ENCODE results near the gene LNX1.

DNA sequence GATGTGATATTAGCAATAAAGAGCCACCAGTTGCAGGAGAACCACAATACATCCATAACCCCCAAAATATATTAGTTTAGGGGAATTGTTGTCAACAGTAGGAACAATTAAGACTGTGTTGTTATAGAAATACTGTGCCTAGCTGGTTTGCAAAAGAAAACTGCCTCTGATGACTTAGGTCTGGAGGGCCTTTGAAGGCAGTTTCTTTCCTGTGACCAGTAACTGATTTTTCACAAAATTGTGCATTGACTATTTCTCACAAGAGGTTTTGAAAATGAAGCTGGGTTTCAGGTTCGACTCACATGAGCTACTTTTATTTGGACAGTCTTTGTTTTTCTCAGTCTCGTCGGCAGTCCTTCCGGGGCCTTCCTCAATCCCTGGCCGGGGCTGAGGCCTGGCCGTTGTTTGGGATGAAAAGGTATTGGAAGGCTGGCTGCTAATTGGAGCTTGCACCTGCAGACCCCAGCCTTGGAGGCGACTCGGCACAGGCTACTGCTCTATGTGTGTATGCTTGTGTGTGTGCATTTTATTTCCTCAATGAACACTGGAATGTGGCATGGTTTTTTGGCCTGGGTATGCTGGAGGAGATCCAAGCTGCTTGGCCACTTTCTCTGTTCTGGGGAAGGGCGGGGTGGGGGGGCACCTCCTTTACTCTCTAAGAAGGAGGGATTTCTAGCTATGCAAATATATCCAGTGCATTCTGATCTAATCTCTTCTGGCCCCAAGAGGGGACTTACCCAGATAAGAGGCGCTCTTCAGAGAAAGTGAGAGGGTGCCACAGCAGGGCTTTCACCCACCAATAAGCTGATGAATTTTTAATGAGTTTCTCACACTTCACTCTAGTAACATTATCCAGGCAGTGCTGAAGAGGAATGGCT is 49.5 kb upstream of the LNX1 start:
- TF ChIP-seq JUN (IDR thresholded peaks at IDR 0.05; ENCODE audit: borderline replicate concordance, low read depth, low read length) (no peak), JUN (CRISPR knock-in tag; IDR thresholded peaks at IDR 0.05; ENCODE audit: borderline replicate concordance) (no peak), PCBP1 (IDR thresholded peaks at IDR 0.05; ENCODE audit: low read depth, low read length, poor library complexity, severe bottlenecking) (no peak), ZNF77 (CRISPR knock-in tag; IDR thresholded peaks at IDR 0.05) (no peak), JUNB (CRISPR knock-in tag; conservative IDR thresholded peaks at IDR 0.05) (no peak), EZH2 (IDR thresholded peaks at IDR 0.05; ENCODE audit: borderline replicate concordance, low read depth, low read length) (no peak), ZNF347 (CRISPR knock-in tag; IDR thresholded peaks at IDR 0.05; ENCODE audit: low read depth) (no peak), NFRKB (IDR thresholded peaks at IDR 0.05; ENCODE audit: low read depth) (no peak), STAT5A (IDR thresholded peaks at IDR 0.05; ENCODE audit: borderline replicate concordance, low read length) (no peak)
- TF ChIP-seq, protein P1, sequence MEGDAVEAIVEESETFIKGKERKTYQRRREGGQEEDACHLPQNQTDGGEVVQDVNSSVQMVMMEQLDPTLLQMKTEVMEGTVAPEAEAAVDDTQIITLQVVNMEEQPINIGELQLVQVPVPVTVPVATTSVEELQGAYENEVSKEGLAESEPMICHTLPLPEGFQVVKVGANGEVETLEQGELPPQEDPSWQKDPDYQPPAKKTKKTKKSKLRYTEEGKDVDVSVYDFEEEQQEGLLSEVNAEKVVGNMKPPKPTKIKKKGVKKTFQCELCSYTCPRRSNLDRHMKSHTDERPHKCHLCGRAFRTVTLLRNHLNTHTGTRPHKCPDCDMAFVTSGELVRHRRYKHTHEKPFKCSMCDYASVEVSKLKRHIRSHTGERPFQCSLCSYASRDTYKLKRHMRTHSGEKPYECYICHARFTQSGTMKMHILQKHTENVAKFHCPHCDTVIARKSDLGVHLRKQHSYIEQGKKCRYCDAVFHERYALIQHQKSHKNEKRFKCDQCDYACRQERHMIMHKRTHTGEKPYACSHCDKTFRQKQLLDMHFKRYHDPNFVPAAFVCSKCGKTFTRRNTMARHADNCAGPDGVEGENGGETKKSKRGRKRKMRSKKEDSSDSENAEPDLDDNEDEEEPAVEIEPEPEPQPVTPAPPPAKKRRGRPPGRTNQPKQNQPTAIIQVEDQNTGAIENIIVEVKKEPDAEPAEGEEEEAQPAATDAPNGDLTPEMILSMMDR (IDR thresholded peaks at IDR 0.05 in 2 of 3, conservative IDR thresholded peaks at IDR 0.05 in 1 of 3; ENCODE audit: insufficient read depth in 2 of 3, low read depth in 1 of 3, low read length in 3 of 3) = no peak
